ENCODE measurements around the gene SYT5.
A peak's percentile ranks its signal among the peaks of the same experiment; 100 is the strongest.

Gene SYT5

DNA sequence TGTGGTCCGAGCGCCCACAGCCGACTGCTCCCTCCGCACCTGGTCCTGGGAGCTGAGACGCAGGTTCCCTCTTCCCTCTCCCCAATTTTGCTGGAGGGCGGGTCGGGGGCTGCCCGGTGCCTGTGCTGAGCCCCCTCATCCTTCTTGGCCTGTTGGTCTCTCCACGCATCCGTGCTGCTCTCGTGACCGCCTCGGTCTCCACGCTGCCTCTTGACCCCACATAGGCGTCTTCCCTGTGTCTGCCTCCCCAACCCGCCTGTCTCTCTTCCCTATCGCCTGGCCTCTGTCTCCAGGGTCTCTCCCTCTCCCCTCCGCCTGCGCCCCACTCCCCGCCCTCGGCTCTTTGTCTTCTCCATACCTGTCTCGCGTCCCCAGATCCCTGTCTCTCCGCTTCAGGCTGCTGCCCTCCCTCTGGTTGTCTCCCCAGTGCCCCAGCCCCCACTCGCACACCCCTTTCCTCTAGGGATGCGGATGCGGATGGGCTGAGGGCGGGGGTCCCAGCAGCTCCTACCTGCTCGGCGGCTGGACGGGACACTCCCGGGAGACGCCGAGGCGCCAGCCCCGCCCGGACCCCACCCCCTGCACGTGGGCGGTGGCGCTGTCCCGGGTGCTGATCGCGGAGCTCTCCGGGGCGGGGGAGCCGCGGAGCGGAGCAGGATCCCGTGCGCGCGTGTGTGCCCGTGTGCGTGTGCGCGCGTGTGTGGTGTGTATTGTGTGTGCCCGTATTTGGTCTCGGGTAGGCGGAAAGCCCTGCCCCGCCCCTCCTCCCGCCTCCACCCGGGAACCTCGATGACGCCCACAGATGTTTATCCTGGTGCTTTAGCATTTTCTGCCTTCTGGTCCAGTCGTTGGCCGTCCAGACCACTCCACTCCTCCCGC lies at the start of gene SYT5:
Gene SYT5 (minus strand): TSS at position 684 of the 879 bp plus-strand sequence. CDS start 1,248 bp downstream, outside the sequence.
- Histone ChIP-seq H2AFZ (ENCODE audit: low read length, unreplicated experiment) (no peak within 1 kb of the TSS), H3K36me3 (ENCODE audit: insufficient read depth, low read length) (no peaks in the 10 kb centered on the region), H3K4me1 (ENCODE audit: control insufficient read depth, insufficient read depth, low read length, unreplicated experiment) (peaks cover 7% of the 10 kb centered on the region), H3K27me3 (ENCODE audit: insufficient read depth, low read length) (peaks cover 23% of the 10 kb centered on the region), H3K27ac (ENCODE audit: low read depth, low read length) (no peak within 1 kb of the TSS), H3K4me3 (ENCODE audit: low read depth, low read length) (peak within 1 kb of the TSS; percentile 66), H3K79me2 (ENCODE audit: control insufficient read depth, insufficient read depth, low read length, unreplicated experiment) (no peaks in the 10 kb centered on the region)

DNA sequence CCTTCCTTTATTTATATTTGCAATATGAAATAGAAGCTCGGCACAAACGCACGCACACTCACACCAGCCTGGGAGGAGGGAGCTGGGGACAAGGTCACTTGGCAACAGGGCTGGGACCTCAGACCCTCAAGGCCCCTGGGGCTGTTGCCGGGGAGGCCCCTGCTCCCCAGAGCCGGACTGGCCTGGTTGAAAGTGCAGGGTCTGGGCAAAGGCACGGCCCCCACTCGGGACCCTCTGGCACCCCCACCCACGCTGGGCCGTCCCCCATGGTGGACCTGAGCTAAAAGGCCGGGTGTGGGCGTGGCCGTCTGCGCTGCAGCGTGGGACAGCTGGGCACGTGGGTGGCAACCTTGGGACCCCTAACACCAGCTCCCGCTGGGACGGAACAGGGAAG lies 49.7 kb upstream of the SYT5 start:
- H3K4me3 ChIP-seq (ENCODE audit: low read depth, low read length), result no peak overlapping the region
- no peaks in the 10 kb centered on the region for H3K36me3 ChIP-seq (ENCODE audit: insufficient read depth, low read length)
- no peaks in the 10 kb centered on the region for H3K4me1 ChIP-seq (ENCODE audit: control insufficient read depth, insufficient read depth, low read length, unreplicated experiment)

DNA sequence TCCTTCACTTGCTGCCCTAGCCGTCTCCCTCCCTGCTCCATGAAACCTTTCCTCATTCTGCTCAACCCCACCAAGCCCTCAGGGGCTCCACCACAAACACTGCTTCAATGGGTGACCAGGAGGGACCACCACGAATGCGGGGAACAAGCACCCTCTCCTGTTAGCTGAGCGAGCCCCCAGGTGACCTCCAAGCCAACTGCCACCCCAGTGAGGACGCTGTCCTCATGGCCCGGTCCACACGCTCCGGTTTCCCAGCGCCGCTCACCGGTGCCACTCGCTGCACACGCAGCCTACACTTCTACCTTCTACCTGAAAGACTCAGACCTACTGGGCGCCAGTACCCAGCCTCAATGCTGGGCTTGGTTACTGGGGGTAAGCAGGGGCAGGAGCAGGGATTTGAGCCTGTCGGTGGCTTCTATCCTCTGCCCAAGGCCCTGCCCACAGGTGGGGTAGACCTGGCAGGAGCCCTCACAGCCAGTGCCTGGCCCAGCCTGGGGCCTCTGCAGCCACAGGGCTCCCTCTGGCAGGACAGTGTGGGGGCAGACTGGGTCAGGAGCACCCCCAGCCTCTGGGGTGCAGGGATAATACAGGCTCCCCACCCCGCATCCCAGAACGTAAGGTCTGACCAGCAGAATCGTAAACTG lies 49.2 kb upstream of the SYT5 start:
- Histone ChIP-seq H3K27ac (ENCODE audit: low read depth, low read length) (no peak overlapping the region), H3K36me3 (ENCODE audit: insufficient read depth, low read length) (no peaks in the 10 kb centered on the region), H3K4me3 (ENCODE audit: low read depth, low read length) (no peak overlapping the region), H2AFZ (ENCODE audit: low read length, unreplicated experiment) (no peak overlapping the region), H3K79me2 (ENCODE audit: control insufficient read depth, insufficient read depth, low read length, unreplicated experiment) (no peaks in the 10 kb centered on the region), H3K4me1 (ENCODE audit: control insufficient read depth, insufficient read depth, low read length, unreplicated experiment) (no peaks in the 10 kb centered on the region), H3K27me3 (ENCODE audit: insufficient read depth, low read length) (no peaks in the 10 kb centered on the region)

More for the DNA sequence above, 49.7 kb upstream of the SYT5 start:
- Histone ChIP-seq H3K79me2 (ENCODE audit: control insufficient read depth, insufficient read depth, low read length, unreplicated experiment) (no peaks in the 10 kb centered on the region), H3K27ac (ENCODE audit: low read depth, low read length) (no peak overlapping the region), H2AFZ (ENCODE audit: low read length, unreplicated experiment) (no peak overlapping the region), H3K27me3 (ENCODE audit: insufficient read depth, low read length) (no peaks in the 10 kb centered on the region)

DNA sequence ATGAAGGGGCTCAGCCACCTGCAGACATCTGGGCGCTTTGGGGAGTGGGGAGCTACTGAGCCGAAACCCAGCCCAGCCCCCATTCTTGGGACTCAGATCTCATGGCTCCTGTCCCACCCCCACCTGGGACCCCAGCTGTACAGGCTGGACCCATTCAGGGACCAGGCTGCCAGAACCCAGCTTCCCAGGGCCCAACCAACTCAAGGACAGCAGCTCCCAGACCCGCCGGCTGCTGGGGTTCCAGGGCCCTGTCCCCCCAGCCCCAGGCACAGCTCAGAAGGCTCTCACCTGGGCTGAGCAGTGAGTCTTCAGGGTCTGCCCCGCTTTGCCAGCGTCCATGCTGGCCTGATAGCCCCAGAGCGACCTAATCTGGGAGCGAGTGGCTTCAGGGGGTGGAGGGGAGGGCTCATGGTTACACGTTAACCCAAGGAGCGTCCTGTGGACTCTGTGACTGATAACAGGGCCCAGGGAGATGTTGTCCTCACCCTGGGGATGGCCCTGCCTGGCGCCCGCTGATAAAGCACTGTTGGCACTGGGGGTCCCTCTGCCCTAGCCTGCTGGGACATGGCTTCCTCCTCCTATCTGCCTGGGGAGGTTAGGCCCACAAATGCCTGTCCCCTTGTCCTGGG lies 48.4 kb upstream of the SYT5 start, which contains the start of gene TMEM86B:
Gene TMEM86B (minus strand): TSS at position 361 of the 629 bp plus-strand sequence. CDS start 22 bp downstream, at position 339.
- no peak within 1 kb of the TSS for H2AFZ ChIP-seq (ENCODE audit: low read length, unreplicated experiment)
- no peaks in the 10 kb centered on the region for H3K27me3 ChIP-seq (ENCODE audit: insufficient read depth, low read length)
- no peaks in the 10 kb centered on the region for H3K79me2 ChIP-seq (ENCODE audit: control insufficient read depth, insufficient read depth, low read length, unreplicated experiment)
- H3K4me3 ChIP-seq (ENCODE audit: low read depth, low read length), result no peak within 1 kb of the TSS
- no peaks in the 10 kb centered on the region for H3K36me3 ChIP-seq (ENCODE audit: insufficient read depth, low read length)
- no peak within 1 kb of the TSS for H3K27ac ChIP-seq (ENCODE audit: low read depth, low read length)
- H3K4me1 ChIP-seq (ENCODE audit: control insufficient read depth, insufficient read depth, low read length, unreplicated experiment), result no peaks in the 10 kb centered on the region

DNA sequence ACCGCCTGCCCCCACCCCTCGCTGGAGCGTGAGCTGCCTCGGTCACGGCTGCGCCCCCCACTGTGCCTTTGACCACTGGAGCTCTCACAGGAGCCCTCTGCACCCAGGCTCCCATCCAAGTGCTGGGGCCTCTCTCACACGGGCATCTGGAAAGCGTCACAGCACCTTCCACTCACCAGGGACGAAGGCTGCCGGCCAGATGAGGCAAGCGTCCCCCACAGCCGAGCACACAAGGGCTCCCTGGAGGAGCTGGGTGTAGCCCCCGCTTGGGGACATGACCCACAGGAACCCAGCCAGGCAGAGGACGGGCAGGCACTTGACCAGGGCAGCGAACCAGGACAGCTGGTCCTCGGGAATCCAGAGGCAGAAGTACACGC lies 47.9 kb upstream of the SYT5 start:
- no peak overlapping the region for H3K4me3 ChIP-seq (ENCODE audit: low read depth, low read length)
- no peak overlapping the region for H3K27ac ChIP-seq (ENCODE audit: low read depth, low read length)
- no peaks in the 10 kb centered on the region for H3K36me3 ChIP-seq (ENCODE audit: insufficient read depth, low read length)

GRCh38 chr19:55227241-55228014 lies 47.3 kb upstream of the SYT5 start:
- Histone ChIP-seq H3K4me3 (ENCODE audit: low read depth, low read length) (no peak overlapping the region), H3K27me3 (ENCODE audit: insufficient read depth, low read length) (no peaks in the 10 kb centered on the region), H3K27ac (ENCODE audit: low read depth, low read length) (no peak overlapping the region), H3K79me2 (ENCODE audit: control insufficient read depth, insufficient read depth, low read length, unreplicated experiment) (no peaks in the 10 kb centered on the region), H3K4me1 (ENCODE audit: control insufficient read depth, insufficient read depth, low read length, unreplicated experiment) (no peaks in the 10 kb centered on the region), H2AFZ (ENCODE audit: low read length, unreplicated experiment) (no peak overlapping the region), H3K36me3 (ENCODE audit: insufficient read depth, low read length) (no peaks in the 10 kb centered on the region)

More for the DNA sequence above, 47.9 kb upstream of the SYT5 start:
- no peak overlapping the region for H2AFZ ChIP-seq (ENCODE audit: low read length, unreplicated experiment)
- no peaks in the 10 kb centered on the region for H3K79me2 ChIP-seq (ENCODE audit: control insufficient read depth, insufficient read depth, low read length, unreplicated experiment)
- no peaks in the 10 kb centered on the region for H3K4me1 ChIP-seq (ENCODE audit: control insufficient read depth, insufficient read depth, low read length, unreplicated experiment)
- no peaks in the 10 kb centered on the region for H3K27me3 ChIP-seq (ENCODE audit: insufficient read depth, low read length)

GRCh38 chr19:55226788-55227187 lies 46.7 kb upstream of the SYT5 start:
- Histone ChIP-seq H3K4me3 (ENCODE audit: low read depth, low read length) (no peak overlapping the region), H3K4me1 (ENCODE audit: control insufficient read depth, insufficient read depth, low read length, unreplicated experiment) (no peaks in the 10 kb centered on the region), H2AFZ (ENCODE audit: low read length, unreplicated experiment) (no peak overlapping the region), H3K36me3 (ENCODE audit: insufficient read depth, low read length) (no peaks in the 10 kb centered on the region), H3K27ac (ENCODE audit: low read depth, low read length) (no peak overlapping the region), H3K79me2 (ENCODE audit: control insufficient read depth, insufficient read depth, low read length, unreplicated experiment) (no peaks in the 10 kb centered on the region), H3K27me3 (ENCODE audit: insufficient read depth, low read length) (no peaks in the 10 kb centered on the region)

DNA sequence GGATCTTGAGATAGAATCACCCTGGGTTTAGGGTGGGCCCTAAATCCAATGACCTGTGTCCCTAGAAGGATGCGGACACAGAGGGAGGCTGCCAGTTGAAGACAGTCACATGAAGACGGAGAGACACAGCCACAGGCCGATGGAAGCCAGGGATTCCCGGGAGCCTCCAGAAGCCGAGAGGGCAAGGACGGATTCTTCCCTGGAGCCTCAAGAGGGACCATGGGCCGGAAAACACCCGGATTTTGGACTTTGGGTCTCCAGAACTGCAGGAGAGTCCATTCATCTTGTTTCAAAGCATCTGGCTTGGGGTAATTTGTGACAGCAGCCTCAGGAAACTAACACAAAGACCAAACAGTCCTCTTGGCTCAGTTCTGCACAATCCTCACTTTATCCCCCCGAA lies 46.2 kb upstream of the SYT5 start:
- no peaks in the 10 kb centered on the region for H3K79me2 ChIP-seq (ENCODE audit: control insufficient read depth, insufficient read depth, low read length, unreplicated experiment)
- H3K27ac ChIP-seq (ENCODE audit: low read depth, low read length), result no peak overlapping the region
- no peak overlapping the region for H2AFZ ChIP-seq (ENCODE audit: low read length, unreplicated experiment)
- H3K4me1 ChIP-seq (ENCODE audit: control insufficient read depth, insufficient read depth, low read length, unreplicated experiment), result no peaks in the 10 kb centered on the region
- H3K36me3 ChIP-seq (ENCODE audit: insufficient read depth, low read length), result no peaks in the 10 kb centered on the region
- H3K27me3 ChIP-seq (ENCODE audit: insufficient read depth, low read length), result no peaks in the 10 kb centered on the region
- H3K4me3 ChIP-seq (ENCODE audit: low read depth, low read length), result no peak overlapping the region

DNA sequence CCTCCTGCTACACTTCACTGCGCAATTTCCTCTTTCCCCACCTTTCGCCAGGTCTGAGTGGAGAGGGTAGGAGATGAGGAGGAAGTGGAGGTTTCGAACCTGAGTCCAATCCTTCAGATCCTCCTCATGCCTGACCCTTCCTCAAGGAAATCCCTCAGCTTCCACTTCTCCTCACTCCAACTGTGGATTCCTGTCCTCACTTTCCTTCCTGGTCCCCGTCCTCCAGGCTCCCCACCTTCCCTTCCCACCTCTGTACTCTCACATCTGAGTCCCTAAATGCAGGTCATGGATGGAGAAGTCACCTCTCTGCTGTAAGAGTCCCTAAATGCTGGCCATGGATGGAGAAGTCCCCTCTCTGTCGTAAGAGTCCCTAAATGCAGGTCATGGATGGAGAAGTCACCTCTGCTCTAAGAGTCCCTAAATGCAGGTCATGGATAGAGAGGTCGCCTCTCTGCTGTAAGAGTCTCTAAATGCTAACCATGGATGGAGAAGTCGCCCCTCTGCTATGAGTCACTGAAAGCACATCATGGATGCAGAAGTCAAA lies 45.4 kb upstream of the SYT5 start:
- Histone ChIP-seq H3K4me3 (ENCODE audit: low read depth, low read length) (no peak overlapping the region), H3K79me2 (ENCODE audit: control insufficient read depth, insufficient read depth, low read length, unreplicated experiment) (no peaks in the 10 kb centered on the region), H3K36me3 (ENCODE audit: insufficient read depth, low read length) (no peaks in the 10 kb centered on the region), H3K27me3 (ENCODE audit: insufficient read depth, low read length) (no peaks in the 10 kb centered on the region), H2AFZ (ENCODE audit: low read length, unreplicated experiment) (no peak overlapping the region), H3K4me1 (ENCODE audit: control insufficient read depth, insufficient read depth, low read length, unreplicated experiment) (no peaks in the 10 kb centered on the region), H3K27ac (ENCODE audit: low read depth, low read length) (no peak overlapping the region)

Measured in ACC112 (cell line).